Muscle layer of duodenum (tissue), 2 donors: ENCODE results near the gene DRD2.
"Not testable (repeated sequence)": the region's sequence is repeated elsewhere in the genome, so short reads cannot be mapped to it uniquely, and the experiment has no call there.

Source experiments
- H3K27ac ChIP-seq: one replicate; pipeline ENCODE4 v1.7.0; 2013; ENCODE audit warnings: mild to moderate bottlenecking, low read length
- H3K27me3 ChIP-seq: one replicate; pipeline ENCODE4 v1.7.0; 2013; ENCODE audit warnings: low read depth, mild to moderate bottlenecking, control low read depth, low read length
- H3K36me3 ChIP-seq, 2 donors: one replicate each; pipeline ENCODE4 v1.7.0; 2013; ENCODE audit warnings: low read length in 2 of 2, control low read depth in 1 of 2, mild to moderate bottlenecking in 1 of 2; ENCODE audit not compliant: insufficient read depth in 2 of 2, control insufficient read depth in 1 of 2
- H3K4me1 ChIP-seq, 2 donors: one replicate each; pipeline ENCODE4 v1.7.0; 2013; ENCODE audit warnings: low read length in 2 of 2, mild to moderate bottlenecking in 2 of 2, control low read depth in 1 of 2, moderate library complexity in 1 of 2; ENCODE audit not compliant: insufficient read depth in 2 of 2, control insufficient read depth in 1 of 2
- H3K4me3 ChIP-seq, 2 donors: one replicate each; pipeline ENCODE4 v1.7.0; 2013; ENCODE audit warnings: low read length in 2 of 2, low read depth in 1 of 2, mild to moderate bottlenecking in 1 of 2
- H3K9me3 ChIP-seq, 2 donors: one replicate each; pipeline ENCODE4 v1.7.0; 2013; ENCODE audit warnings: low read length in 2 of 2, control low read depth in 1 of 2, mild to moderate bottlenecking in 1 of 2; ENCODE audit not compliant: control insufficient read depth in 1 of 2
- donor health status: healthy.

The DRD2 gene

DNA sequence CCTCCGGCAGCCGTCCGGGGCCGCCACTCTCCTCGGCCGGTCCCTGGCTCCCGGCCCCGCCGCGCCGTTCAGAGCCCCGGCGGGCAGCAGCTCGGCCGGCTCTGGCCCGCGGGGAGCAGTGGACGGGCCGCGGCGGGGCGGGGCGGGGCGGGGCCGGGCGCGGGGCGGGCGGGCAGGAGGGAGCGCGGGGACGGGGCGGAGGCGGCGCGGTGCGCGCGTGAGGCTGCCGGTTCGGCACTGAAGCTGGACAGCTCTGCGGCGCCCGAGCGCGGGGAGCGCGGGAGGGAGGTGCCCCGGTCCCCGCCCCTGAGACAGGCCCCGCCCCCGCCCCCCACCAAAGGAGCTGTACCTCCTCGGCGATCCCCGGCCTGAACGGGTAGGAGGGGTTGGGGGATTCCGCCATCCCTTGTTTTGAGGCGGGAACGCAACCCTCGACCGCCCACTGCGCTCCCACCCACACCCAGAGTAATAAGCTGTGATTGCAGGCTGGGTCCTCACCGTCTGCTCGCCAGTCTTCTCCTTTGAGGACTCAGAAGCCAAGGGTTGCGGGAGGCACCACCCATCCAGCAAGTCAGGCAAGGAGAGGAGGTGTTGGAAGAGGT is at the start of gene DRD2:
TSS of gene DRD2 (minus strand) at position 239 of the 602 bp plus-strand sequence. CDS start 50,747 bp downstream, outside the sequence.
- Histone ChIP-seq H3K27me3 (peaks cover 35% of the 10 kb centered on the region), H3K4me1 (peaks cover 0 to 6% of the 10 kb centered on the region in 2 donors), H3K4me3 (peak within 1 kb of the TSS in 1 of 2 donors; percentile 57), H3K36me3 (no peaks in the 10 kb centered on the region), H3K9me3 (no peaks in the 10 kb centered on the region), H3K27ac (no peak within 1 kb of the TSS)

DNA sequence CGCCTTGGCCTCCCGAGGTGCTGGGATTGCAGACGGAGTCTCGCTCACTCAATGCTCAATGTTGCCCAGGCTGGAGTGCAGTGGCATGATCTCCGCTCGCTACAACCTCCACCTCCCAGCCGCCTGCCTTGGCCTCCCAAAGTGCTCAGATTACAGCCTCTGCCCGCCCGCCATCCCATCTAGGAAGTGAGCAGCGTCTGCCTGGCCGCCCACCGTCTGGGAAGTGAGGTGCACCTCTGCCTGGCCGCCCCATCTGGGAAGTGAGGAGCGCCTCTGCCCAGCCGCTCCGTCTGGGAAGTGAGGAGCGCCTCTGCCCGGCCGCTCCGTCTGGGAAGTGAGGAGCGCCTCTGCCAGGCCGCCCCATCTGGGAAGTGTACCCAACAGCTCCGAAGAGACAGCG is 48.7 kb upstream of the DRD2 start:
- H3K9me3 ChIP-seq, H3K27ac ChIP-seq, H3K4me3 ChIP-seq, H3K4me1 ChIP-seq, H3K36me3 ChIP-seq, H3K27me3 ChIP-seq: not testable (repeated sequence)

GRCh38 chr11:113521737-113522517 is 46.7 kb upstream of the DRD2 start:
- Histone ChIP-seq H3K27me3 (peaks cover 1% of the 10 kb centered on the region), H3K9me3 (no peaks in the 10 kb centered on the region), H3K27ac (no peak overlapping the region), H3K4me3 (no peak overlapping the region), H3K4me1 (no peaks in the 10 kb centered on the region), H3K36me3 (no peaks in the 10 kb centered on the region)

- no peaks in the 10 kb centered on the region for H3K4me1 ChIP-seq
- no peaks in the 10 kb centered on the region for H3K36me3 ChIP-seq
- no peak overlapping the region for H3K4me3 ChIP-seq
These were observed 44.9 kb upstream of the DRD2 start for GRCh38 chr11:113519989-113520613.

GRCh38 chr11:113518716-113519495 is 43.7 kb upstream of the DRD2 start:
- H3K27me3 ChIP-seq = peaks cover 4% of the 10 kb centered on the region

More at GRCh38 chr11:113519989-113520613, 44.9 kb upstream of the DRD2 start:
- no peaks in the 10 kb centered on the region for H3K9me3 ChIP-seq
- peaks cover 4% of the 10 kb centered on the region for H3K27me3 ChIP-seq
- no peak overlapping the region for H3K27ac ChIP-seq

DNA sequence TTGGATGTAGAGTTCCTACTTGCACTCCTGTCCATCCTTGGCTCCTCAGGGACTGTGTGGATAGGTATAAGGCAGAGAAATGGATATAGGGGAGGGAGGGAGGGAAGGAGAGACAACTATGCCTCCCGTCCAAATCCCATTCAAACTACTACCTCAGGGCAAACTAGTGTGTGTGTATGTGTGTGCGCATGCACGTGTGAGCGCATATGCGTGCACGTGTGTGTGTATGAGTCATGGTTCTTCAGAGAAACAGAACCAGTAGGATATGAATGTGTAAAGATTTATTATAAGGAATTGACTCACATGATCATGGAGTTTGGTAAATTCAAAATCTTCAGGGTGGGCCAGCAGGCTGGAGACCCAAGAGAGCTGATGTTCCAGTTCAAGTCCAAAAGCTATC is 42.2 kb upstream of the DRD2 start:
- H3K9me3 ChIP-seq = no peaks in the 10 kb centered on the region
- no peaks in the 10 kb centered on the region for H3K4me1 ChIP-seq
- H3K36me3 ChIP-seq = no peaks in the 10 kb centered on the region
- H3K4me3 ChIP-seq = no peak overlapping the region
- H3K27ac ChIP-seq = no peak overlapping the region
- H3K27me3 ChIP-seq = peaks cover 4% of the 10 kb centered on the region

More at GRCh38 chr11:113518716-113519495, 43.7 kb upstream of the DRD2 start:
- no peaks in the 10 kb centered on the region for H3K4me1 ChIP-seq
- no peaks in the 10 kb centered on the region for H3K36me3 ChIP-seq
- H3K27ac ChIP-seq = no peak overlapping the region
- no peaks in the 10 kb centered on the region for H3K9me3 ChIP-seq
- no peak overlapping the region for H3K4me3 ChIP-seq

DNA sequence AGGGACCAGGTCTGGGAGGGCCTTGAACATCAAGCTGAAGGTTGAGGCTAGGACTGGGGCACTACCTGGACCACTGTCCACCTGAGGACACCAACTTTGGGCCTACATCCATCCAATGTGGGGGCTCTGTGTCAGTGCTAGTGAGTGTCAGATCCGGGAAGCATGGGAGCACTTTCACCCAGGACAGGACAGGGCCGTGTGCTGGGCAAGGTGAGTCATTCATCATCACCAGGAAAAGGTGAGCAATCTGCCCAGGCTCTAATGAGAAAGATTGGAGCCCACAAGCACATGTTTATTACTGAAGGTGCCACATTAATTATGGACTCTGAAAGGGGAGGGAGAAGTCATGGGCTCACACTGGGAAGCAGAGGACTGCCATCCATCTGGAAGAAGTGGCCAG is 39.7 kb upstream of the DRD2 start:
- Histone ChIP-seq H3K27me3 (peaks cover 4% of the 10 kb centered on the region), H3K27ac (no peak overlapping the region), H3K9me3 (no peaks in the 10 kb centered on the region), H3K36me3 (no peaks in the 10 kb centered on the region), H3K4me3 (no peak overlapping the region), H3K4me1 (no peaks in the 10 kb centered on the region)

DNA sequence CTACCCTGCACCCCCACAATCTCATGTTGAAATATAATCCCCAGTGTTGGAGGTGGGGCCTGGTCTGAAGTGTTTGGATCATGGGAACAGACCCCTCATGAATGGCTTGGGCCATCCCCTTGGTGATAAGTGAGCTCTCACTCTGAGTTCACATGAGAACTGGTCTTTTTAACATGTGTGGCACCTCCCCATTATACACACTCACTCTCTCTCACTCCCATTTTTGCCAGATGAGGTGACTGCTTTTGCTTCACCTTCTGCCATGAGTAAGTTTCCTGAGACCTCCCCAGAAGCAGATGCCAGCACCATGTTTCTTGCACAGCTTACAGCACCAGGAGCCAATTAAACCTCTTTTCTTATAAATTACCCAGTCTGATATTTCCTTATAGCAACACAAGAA is 32.1 kb upstream of the DRD2 start:
- no peaks in the 10 kb centered on the region for H3K27me3 ChIP-seq
- no peak overlapping the region for H3K4me3 ChIP-seq
- no peaks in the 10 kb centered on the region for H3K36me3 ChIP-seq
- H3K27ac ChIP-seq = no peak overlapping the region
- H3K4me1 ChIP-seq = no peaks in the 10 kb centered on the region
- H3K9me3 ChIP-seq = no peaks in the 10 kb centered on the region

DNA sequence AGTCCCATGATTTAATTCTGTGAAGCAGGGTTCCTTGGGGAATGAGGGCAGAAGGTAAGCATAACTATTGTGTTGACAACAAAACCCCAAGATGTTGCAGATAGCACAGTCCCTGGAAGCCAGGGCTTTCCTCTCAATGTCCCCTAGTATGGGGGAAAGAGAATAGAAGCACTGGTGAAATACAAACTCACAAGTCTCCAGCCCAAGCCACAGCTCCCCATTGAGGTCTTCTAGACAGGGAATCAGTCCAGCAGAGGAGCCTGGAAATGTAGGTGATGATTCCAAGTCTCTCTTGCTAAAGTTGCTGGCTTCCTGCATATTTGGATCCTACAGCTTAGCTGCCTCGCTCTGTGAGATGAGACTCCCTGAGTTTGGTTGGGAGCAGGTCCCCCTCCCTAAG is 31.7 kb upstream of the DRD2 start:
- Histone ChIP-seq H3K27ac (no peak overlapping the region), H3K36me3 (no peaks in the 10 kb centered on the region), H3K9me3 (no peaks in the 10 kb centered on the region), H3K4me3 (no peak overlapping the region), H3K4me1 (no peaks in the 10 kb centered on the region), H3K27me3 (no peaks in the 10 kb centered on the region)

- Histone ChIP-seq H3K4me1 (no peaks in the 10 kb centered on the region), H3K36me3 (no peaks in the 10 kb centered on the region), H3K27ac (no peak overlapping the region), H3K27me3 (no peaks in the 10 kb centered on the region), H3K4me3 (no peak overlapping the region), H3K9me3 (no peaks in the 10 kb centered on the region)
These were observed 31.3 kb upstream of the DRD2 start for GRCh38 chr11:113506461-113506860.
